ENCODE measurements around the gene SERPINB10.
A peak's percentile ranks its signal among the peaks of the same experiment; 100 is the strongest.

SERPINB10 gene
- total RNA-seq, result 0 reads per million in 2 donors

GRCh38 chr18:63907664-63908063 is at the start of gene SERPINB10:
TSS of gene SERPINB10 (plus strand) at chr18:63907958. CDS start at chr18:63915511, 7,553 bp downstream.
- DNase-seq, result no peak

- no peak for DNase-seq
Observed at GRCh38 chr18:63858456-63858855, 49.3 kb upstream of the SERPINB10 start.

GRCh38 chr18:63859781-63860475 is 47.8 kb upstream of the SERPINB10 start:
- DNase-seq, result no peak

GRCh38 chr18:63860531-63860930 is 47.2 kb upstream of the SERPINB10 start:
- no peak for DNase-seq

GRCh38 chr18:63867368-63868125 is 40.2 kb upstream of the SERPINB10 start:
- DNase-seq, result no peak

GRCh38 chr18:63868546-63868945 is 39.2 kb upstream of the SERPINB10 start:
- DNase-seq, result no peak

- DNase-seq, result no peak
Observed at GRCh38 chr18:63869374-63869773, 38.4 kb upstream of the SERPINB10 start.

- no peak for DNase-seq
Observed at GRCh38 chr18:63869851-63870250, 37.9 kb upstream of the SERPINB10 start.

GRCh38 chr18:63871836-63872235 is 35.9 kb upstream of the SERPINB10 start:
- DNase-seq, result no peak

- DNase-seq, result no peak
Observed at GRCh38 chr18:63872586-63872985, 35.2 kb upstream of the SERPINB10 start.

GRCh38 chr18:63878343-63878742 is 29.4 kb upstream of the SERPINB10 start:
- no peak for DNase-seq

- DNase-seq, result no peak
Observed at GRCh38 chr18:63878925-63879324, 28.8 kb upstream of the SERPINB10 start.

GRCh38 chr18:63879709-63880108 is 28.0 kb upstream of the SERPINB10 start:
- DNase-seq, result no peak

- DNase-seq, result peak in 1 of 5 experiments; percentile 37
Observed at GRCh38 chr18:63881851-63882250, 25.9 kb upstream of the SERPINB10 start.

GRCh38 chr18:63882333-63883141 is 25.2 kb upstream of the SERPINB10 start:
- peak in 1 of 5 experiments; percentile 73 for DNase-seq

- no peak for DNase-seq
Observed at GRCh38 chr18:63883617-63884016, 24.1 kb upstream of the SERPINB10 start.

- DNase-seq, result no peak
Observed at GRCh38 chr18:63887424-63887823, 20.3 kb upstream of the SERPINB10 start, which contains the start of gene SERPINB2. TSS of gene SERPINB2 (plus strand) at chr18:63887705. CDS start at chr18:63891445, 3,740 bp downstream.

- DNase-seq, result no peak
Observed at GRCh38 chr18:63888470-63889190, 19.1 kb upstream of the SERPINB10 start.

- DNase-seq, result no peak
Observed at GRCh38 chr18:63889626-63890025, 18.1 kb upstream of the SERPINB10 start.

- no peak for DNase-seq
Observed at GRCh38 chr18:63890237-63890949, 17.4 kb upstream of the SERPINB10 start.

- peak in 1 of 5 experiments; percentile 9 for DNase-seq
Observed at GRCh38 chr18:63890950-63891304, 16.8 kb upstream of the SERPINB10 start.

- no peak for DNase-seq
Observed at GRCh38 chr18:63892566-63892965, 15.2 kb upstream of the SERPINB10 start.
